Upper lobe of left lung (tissue), 6 donors: ENCODE measurements around the gene ABCG1. TPM values are rescaled to one million over a fixed set of nuclear protein-coding genes. Genes with fewer than 3 reads are reported as not detected.

Source experiments
- ATAC-seq, 2 donors: fragments of 200-7000 bp; cut with Tn5 transposase; one replicate each; pipeline ENCODE4 v1.9.1; 2022; ENCODE audit warnings: mild to moderate bottlenecking in 2 of 2, moderate library complexity in 2 of 2; ENCODE audit not compliant: low FRiP score in 2 of 2
- DNase-seq, 2 donors: peaks; one replicate each; pipeline ENCODE4 v3.0.0-alpha.2; 2019 to 2020
- H3K27ac ChIP-seq, 4 donors: fragments of 200-600 bp; sonication (generic); one replicate each; pipeline ENCODE4 v1.5.1; 2016 to 2019
- H3K27me3 ChIP-seq, 4 donors: fragments of 200-600 bp; sonication (generic); one replicate each; pipeline ENCODE4 v1.5.1; 2017 to 2019
- H3K36me3 ChIP-seq, 4 donors: fragments of 200-600 bp; sonication (generic); one replicate each; pipeline ENCODE4 v1.5.1; 2016 to 2019
- H3K4me1 ChIP-seq, 4 donors: fragments of 200-600 bp; sonication (generic); one replicate each; pipeline ENCODE4 v1.5.1; 2018 to 2019
- H3K4me3 ChIP-seq, 4 donors: fragments of 200-600 bp; sonication (generic); one replicate each; pipeline ENCODE4 v1.5.1; 2017 to 2019; ENCODE audit warnings: mild to moderate bottlenecking in 2 of 4, moderate library complexity in 1 of 4
- H3K9me3 ChIP-seq, 4 donors: fragments of 200-600 bp; sonication (generic); one replicate each; pipeline ENCODE4 v1.5.1; 2018 to 2019
- CTCF ChIP-seq, 6 experiments: fragments of 450-650 bp in 4 of 6; fragments of 200-600 bp in 2 of 6; sonication (generic) in 2 of 6; IDR thresholded peaks; one replicate each; pipeline ENCODE4 v1.5.1; 2016 to 2019; ENCODE audit warnings: antibody characterized with exemption in 6 of 6
- EP300 ChIP-seq, 4 donors: sonication (generic); formaldehyde crosslinking; IDR thresholded peaks; one replicate each; pipeline ENCODE4 v1.5.1; 2017; ENCODE audit warnings: antibody characterized with exemption in 4 of 4, control low read depth in 2 of 4
- POLR2A ChIP-seq, 4 donors: fragments of 450-650 bp; IDR thresholded peaks; one replicate each; pipeline ENCODE4 v1.5.1; 2016 to 2017; ENCODE audit warnings: antibody characterized with exemption in 4 of 4, mild to moderate bottlenecking in 2 of 4
- POLR2AphosphoS5 ChIP-seq, 2 donors: sonication (generic); formaldehyde crosslinking; IDR thresholded peaks; one replicate each; pipeline ENCODE4 v1.5.1; 2017; ENCODE audit warnings: antibody characterized with exemption in 2 of 2
- WGBS, 2 donors: methylation state at CpG; one replicate each; pipeline ENCODE4 v1.1.5; 2017 to 2018; 5-methylcytosine and 5-hydroxymethylcytosine counted together
- total RNA-seq, 6 donors: library from RNA; depleted of rRNA in 4 of 6; stranded (reverse); fragments of >200 nt in 4 of 6; gene quantifications; one replicate each; pipeline versions ENCODE4 v1.1.0 to v1.2.1, GENCODE V29; 2016 to 2021
- donor health status: DM: no; HTN: no; CAD: no; lungs with moderate emphysema.
- donor health status: DM: no; HTN: yes; CAD: no; lungs with severe emphysema.

ABCG1 gene
- total RNA-seq, 6 donors from 2014 or later: 56.7 to 130 (median 79.8) TPM

DNA sequence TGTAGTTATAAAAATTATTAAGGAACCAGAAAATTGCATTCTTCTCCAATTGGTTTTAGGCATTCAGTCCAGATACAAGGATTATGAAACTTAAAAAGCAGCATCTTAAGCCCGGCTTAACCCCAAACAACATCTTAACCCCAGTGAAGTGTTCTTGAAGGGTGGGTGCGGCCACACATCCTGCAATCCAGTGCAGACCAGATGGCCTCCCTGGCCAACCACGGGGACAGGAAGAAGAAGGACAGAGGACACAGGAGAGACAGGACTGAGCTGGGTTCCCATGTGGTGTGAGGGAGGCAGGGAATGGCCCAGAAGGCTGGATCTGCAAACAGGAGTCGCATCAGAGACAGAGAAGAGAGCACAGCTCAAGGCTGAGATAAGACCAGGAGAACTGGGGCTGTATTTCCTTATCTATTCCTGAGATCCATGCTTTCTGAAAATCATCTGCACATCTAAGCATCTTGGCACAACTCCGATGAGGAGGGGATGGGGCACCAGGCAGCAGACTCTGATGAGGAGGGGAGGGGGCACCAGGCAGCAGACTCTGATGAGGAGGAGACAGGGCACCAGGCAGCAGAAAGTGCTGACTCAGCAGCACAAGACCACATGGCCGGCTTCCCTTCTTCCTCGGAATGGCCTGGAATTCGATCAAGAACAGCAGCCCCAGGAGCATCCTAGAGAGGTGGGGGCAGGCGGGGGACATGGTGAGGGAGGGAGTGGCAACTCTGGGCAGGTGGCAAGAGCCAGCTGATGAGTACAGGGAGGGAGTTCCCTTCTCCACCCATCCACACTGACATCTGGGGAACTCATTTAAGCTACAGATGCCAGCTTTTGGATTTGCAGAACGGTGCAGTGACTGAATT is 26.6 kb downstream of the ABCG1 start:
- no peak overlapping the region for H3K4me3 ChIP-seq
- no peaks in the 10 kb centered on the region for H3K27me3 ChIP-seq
- H3K27ac ChIP-seq: no peak overlapping the region
- WGBS, 2 donors: 39 to 58% methylated on average over 9 to 10 of the region's 10 CpGs
- DNase-seq (peak in 1 of 2 donors; percentile 66), ATAC-seq (peak; percentile 27 to 47)
- TF ChIP-seq POLR2AphosphoS5 (IDR thresholded peaks at IDR 0.05) (peak in 1 of 2 donors; percentile 12), CTCF (IDR thresholded peaks at IDR 0.05) (no peak)
- no peaks in the 10 kb centered on the region for H3K9me3 ChIP-seq
- peaks cover 0 to 2% (median 0%) of the 10 kb centered on the region in 4 donors for H3K36me3 ChIP-seq
- H3K4me1 ChIP-seq: peaks cover 8 to 17% (median 10%) of the 10 kb centered on the region in 4 donors

- Histone ChIP-seq H3K36me3 (peaks cover 0 to 2% (median 0%) of the 10 kb centered on the region in 4 donors), H3K27me3 (no peaks in the 10 kb centered on the region), H3K27ac (no peak overlapping the region), H3K4me3 (no peak overlapping the region), H3K4me1 (peaks cover 8 to 24% (median 11%) of the 10 kb centered on the region in 4 donors), H3K9me3 (no peaks in the 10 kb centered on the region)
- TF ChIP-seq EP300 (IDR thresholded peaks at IDR 0.05) (no peak), POLR2AphosphoS5 (IDR thresholded peaks at IDR 0.05) (no peak), POLR2A (IDR thresholded peaks at IDR 0.05) (no peak), CTCF (IDR thresholded peaks at IDR 0.05) (no peak)
- 66 to 78% methylated on average over 11 of the region's 11 CpGs for WGBS, 2 donors
- ATAC-seq: no peak
- DNase-seq: no peak
Observed at GRCh38 chr21:42247716-42248115, 28.8 kb downstream of the ABCG1 start.

GRCh38 chr21:42248241-42248640 is 29.3 kb downstream of the ABCG1 start:
- Histone ChIP-seq H3K4me1 (peaks cover 8 to 25% (median 11%) of the 10 kb centered on the region in 4 donors), H3K27ac (no peak overlapping the region), H3K36me3 (peaks cover 0 to 2% (median 0%) of the 10 kb centered on the region in 4 donors), H3K27me3 (no peaks in the 10 kb centered on the region), H3K9me3 (no peaks in the 10 kb centered on the region), H3K4me3 (no peak overlapping the region)
- no peak for ATAC-seq
- WGBS, 2 donors: 88 to 94% methylated on average over 8 of the region's 8 CpGs
- no peak for DNase-seq
- TF ChIP-seq POLR2A (IDR thresholded peaks at IDR 0.05) (no peak), CTCF (IDR thresholded peaks at IDR 0.05) (no peak), POLR2AphosphoS5 (IDR thresholded peaks at IDR 0.05) (no peak), EP300 (IDR thresholded peaks at IDR 0.05) (no peak)

GRCh38 chr21:42248783-42249597 is 30.1 kb downstream of the ABCG1 start:
- no peak for DNase-seq
- 88% methylated on average over 12 of the region's 12 CpGs for WGBS, 2 donors
- TF ChIP-seq POLR2A (IDR thresholded peaks at IDR 0.05) (no peak), CTCF (IDR thresholded peaks at IDR 0.05) (no peak), EP300 (IDR thresholded peaks at IDR 0.05) (no peak), POLR2AphosphoS5 (IDR thresholded peaks at IDR 0.05) (no peak)
- Histone ChIP-seq H3K4me3 (no peak overlapping the region), H3K27ac (no peak overlapping the region), H3K4me1 (peaks cover 8 to 31% (median 11%) of the 10 kb centered on the region in 4 donors), H3K27me3 (no peaks in the 10 kb centered on the region), H3K9me3 (no peaks in the 10 kb centered on the region), H3K36me3 (peaks cover 0 to 2% (median 0%) of the 10 kb centered on the region in 4 donors)
- ATAC-seq: peak in 1 of 2 donors; percentile 50
